ENCODE results near the gene PRKCA.
"Not testable (repeated sequence)": the region's sequence is repeated elsewhere in the genome, so short reads cannot be mapped to it uniquely, and the experiment has no call there.

The PRKCA gene

DNA sequence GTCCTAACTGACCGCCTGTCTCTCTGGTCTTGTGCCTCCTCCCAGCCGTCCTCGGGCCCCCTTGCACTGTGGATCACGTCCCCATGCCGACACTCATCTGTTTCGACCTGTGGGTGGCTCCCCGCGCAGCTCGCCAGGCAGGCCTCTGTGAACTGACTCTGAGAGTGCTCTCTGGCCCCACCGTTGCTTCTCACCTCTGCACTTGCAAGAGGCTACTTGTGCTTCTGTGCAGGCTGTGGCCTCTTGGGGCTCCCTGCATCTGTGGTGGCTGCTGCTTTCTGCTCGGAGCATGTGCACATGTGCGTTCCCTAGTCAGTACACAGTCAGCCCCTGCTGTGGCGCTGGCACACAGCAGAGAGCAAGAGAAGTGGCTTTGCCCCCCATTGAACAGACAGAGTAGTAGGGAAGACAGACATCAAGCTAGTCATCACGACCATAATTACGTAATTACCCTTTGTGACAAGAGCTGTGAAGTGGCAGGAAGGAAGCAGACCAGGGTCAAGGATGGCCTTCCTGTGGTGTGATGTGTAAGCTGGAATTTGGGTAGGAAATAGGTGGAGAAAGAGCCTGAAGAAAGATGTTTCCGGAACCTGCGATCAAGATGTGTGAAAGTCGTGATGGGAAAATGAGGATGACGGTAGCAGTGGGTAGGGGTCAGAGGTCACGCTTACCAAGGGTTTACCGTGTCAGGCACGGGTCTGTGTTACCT lies 276.5 kb downstream of the PRKCA start:
- DNase-seq (ENCODE audit: low spot score): no peak

GRCh38 chr17:66579556-66579955 lies 277.1 kb downstream of the PRKCA start:
- DNase-seq (ENCODE audit: low spot score): no peak

DNA sequence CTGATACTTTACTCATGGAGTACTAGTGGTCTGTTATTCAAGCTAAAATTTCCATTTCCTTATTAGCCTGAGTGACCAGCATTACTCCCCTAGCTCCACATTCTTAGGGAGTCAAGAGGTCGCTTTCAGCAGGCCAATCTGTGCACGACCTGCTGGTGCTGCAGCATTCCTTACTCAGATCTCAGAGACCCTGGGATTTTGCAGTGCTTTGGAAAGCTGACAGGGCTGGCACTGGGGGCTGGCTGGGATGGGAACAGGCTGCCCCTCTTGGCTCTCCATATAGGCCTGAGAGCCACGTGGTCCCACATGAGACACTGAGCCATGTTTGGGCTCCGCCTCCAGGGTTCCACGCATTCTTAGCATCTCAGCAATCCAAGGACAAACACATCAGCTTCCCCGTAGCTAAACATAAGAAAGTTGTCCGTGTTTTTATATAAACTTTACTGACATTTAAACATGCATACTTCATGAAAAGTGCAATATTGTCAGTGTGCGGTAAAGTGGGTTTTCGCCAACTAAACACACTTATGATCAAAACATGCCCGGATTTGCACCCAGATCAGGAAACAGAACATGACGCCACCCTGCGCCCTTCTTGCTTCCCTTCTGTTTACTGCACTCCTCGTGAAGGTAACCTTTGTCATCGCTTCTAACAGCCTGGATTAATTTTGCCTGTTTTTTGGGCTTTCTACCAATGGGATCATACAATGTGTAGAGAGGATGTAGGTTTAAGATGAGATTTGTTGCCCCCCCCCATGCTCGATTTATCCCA lies 278.0 kb downstream of the PRKCA start:
- DNase-seq (ENCODE audit: low spot score): no peak

GRCh38 chr17:66580956-66581391 lies 278.6 kb downstream of the PRKCA start:
- DNase-seq (ENCODE audit: low spot score): no peak

DNA sequence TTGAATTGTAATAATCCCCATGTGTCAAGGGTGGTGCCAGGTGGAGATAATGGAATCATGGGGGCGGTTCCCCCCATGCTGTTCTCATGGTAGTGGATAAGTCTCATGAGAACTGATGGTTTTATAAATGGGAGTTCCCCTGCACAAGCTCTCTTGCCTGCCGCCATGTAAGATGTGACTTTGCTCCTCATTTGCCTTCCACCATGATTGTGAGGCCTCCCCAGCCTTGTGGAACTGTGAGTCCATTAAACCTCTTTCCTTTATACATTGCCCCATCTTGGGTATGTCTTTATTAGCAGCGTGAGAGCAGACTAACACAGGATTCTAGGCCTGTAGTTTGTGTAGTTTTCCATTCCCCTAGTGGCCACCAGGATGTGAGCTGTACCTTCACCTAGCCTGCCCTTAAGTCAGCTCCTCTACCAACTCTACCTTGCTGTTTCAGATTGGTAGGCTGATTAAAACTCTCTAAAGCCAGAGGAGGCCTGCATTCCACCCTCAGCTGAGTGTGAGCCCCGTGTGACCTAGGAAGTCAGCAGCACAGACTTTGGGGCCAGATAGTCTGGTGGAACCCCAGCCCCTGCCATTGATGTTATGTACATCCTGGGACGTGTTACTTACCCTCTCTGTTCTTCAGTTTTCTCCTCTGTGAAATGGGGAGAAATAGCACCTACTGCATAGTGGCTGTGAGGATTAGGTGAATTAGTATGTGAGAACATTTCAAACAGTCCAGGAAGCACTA lies 280.1 kb downstream of the PRKCA start:
- DNase-seq (ENCODE audit: low spot score): peak; percentile 25

- DNase-seq (ENCODE audit: low spot score): no peak
These were observed 280.8 kb downstream of the PRKCA start for GRCh38 chr17:66583112-66583748.

- no peak for DNase-seq (ENCODE audit: low spot score)
These were observed 282.5 kb downstream of the PRKCA start for GRCh38 chr17:66584927-66585326.

GRCh38 chr17:66585472-66585871 lies 283.1 kb downstream of the PRKCA start:
- DNase-seq (ENCODE audit: low spot score): no peak

GRCh38 chr17:66589892-66590291 lies 287.5 kb downstream of the PRKCA start:
- no peak for DNase-seq (ENCODE audit: low spot score)

- DNase-seq (ENCODE audit: low spot score): no peak
These were observed 290.7 kb downstream of the PRKCA start for GRCh38 chr17:66593116-66593515.

DNA sequence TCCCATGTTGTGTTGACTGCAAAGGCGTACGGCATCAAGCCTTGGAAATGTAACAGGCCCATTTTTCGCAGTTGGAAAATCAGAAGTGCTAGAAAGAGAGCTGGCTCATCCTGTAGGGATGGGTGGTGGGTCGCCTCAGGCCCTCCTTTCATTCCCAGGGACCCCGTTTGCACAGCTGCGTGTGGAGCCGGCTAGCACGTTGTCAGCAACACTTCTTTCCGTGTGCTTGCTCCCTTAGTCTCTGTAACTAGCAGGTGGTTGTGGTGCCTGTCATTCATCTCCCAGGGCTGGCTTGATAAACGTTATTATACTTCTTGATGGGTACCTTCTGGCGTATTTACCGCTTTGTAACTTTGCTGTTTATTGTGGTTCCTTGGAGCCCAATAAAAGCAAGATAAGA lies 293.5 kb downstream of the PRKCA start:
- no peak for DNase-seq (ENCODE audit: low spot score)

- DNase-seq (ENCODE audit: low spot score): no peak
These were observed 300.4 kb downstream of the PRKCA start for GRCh38 chr17:66602659-66603384.

DNA sequence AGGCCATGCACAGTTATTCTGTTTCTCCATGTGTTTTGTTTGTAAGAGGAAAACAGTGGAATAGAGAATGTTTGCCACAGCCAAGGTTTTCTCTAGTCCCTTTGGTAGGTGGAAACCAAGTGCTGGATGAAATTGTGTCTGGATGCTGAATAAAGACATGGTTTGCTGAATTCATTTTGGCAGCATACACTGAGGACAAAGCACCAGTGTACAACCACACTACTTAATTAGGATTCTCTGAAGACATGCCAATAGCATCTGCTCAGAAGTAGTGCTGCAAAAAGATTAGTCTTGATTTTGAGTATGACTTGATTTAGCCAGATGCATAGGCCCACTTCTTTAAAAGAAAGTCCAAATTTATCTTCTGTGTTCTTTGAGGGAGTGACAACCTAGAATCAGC lies 302.0 kb downstream of the PRKCA start:
- DNase-seq (ENCODE audit: low spot score): no peak

- no peak for DNase-seq (ENCODE audit: low spot score)
These were observed 303.1 kb downstream of the PRKCA start for GRCh38 chr17:66605541-66605940.

DNA sequence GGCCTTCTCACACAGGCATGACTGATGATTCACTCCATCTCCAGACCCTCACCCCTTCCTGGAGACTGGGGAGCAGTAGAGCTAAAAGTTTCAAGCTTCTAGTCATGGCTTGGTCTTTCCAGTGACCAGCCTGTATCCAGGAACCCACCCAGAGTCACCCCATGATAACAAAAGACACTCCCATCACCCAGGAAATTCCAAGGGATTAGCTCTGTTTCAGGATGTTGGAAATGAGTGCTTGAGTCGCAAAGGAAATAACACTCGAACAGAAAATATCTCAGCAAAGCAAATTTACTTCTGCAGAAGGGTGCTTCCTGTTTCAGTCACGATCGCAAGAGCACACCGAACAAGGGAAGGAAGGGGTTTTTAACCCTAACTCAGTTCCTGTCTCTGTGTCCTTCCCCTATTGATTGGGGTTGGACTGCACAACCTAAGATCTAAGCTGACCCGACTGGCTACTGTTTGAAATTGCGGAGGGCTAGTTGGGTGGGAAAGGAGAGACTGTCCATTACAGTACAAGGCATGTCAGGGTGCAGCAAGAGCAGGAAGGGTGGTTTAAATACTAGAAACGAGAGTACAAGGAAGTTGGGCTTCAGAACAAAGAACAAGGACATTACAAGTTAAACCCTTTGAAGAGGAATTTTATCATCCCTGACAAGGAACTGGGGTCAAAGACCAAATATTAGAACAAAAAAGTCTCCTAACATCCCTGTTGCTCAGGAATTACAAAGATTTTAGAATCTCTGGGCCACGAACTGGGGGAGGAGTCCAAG lies 308.1 kb downstream of the PRKCA start:
- no peak for DNase-seq (ENCODE audit: low spot score)

DNA sequence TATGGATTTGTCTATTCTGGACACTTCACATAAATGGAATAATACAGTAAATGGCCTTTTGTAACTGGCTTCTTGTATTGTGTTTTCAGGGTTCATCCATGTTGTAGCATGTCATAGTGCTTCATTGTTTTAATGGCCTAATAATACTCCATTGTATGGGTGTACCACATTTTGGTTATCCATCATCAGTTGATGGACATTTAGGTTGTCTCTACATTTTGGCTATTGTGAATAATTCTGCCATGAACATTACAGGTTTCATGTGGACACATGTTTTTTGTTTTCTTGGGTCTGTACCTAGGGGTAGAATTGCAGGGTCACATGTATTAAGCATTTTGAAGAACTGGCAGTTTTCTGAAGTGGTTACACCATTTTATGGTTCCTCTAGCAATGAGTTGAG lies 309.0 kb downstream of the PRKCA start:
- no peak for DNase-seq (ENCODE audit: low spot score)

- no peak for DNase-seq (ENCODE audit: low spot score)
These were observed 310.6 kb downstream of the PRKCA start for GRCh38 chr17:66612993-66613392.

GRCh38 chr17:66614469-66614868 lies 312.1 kb downstream of the PRKCA start:
- DNase-seq (ENCODE audit: low spot score): no peak

DNA sequence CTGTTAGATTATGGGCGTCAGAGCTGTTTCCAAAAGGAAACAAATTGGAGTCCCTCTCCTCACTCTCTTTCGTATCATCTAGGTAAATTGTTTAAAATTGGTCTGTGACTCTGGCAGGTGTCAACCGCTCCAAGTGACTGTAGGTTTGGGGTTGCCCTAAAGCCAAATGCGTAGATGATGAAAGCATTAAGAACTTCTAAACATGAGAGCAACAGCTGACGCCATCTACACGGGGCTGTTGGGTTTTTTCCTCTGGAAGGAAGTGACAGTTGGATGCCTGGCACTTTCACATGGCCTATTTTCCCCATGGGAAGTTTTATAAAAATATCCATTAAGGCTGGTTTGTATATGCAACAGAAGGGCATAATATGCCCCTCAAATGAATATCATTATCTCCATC lies 316.8 kb downstream of the PRKCA start:
- DNase-seq (ENCODE audit: low spot score): no peak

DNA sequence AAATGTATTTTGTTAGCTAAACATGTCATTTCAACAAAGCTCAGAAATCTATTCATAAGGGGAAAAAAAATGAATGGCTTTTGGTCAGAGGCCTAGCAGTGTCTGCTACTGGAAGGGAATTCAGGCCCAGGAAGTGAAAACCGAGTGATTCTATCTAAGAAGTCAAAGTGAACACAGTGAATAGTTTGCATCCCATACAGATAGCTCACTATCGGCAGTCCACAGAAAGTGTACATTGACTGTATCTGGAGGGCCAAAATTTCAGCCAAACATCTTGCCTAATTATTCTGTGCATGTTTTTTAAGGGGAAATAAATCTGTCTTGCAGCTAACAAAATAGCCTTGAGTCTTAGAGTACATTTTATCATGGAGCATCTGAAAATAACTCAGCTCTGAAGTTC lies 318.1 kb downstream of the PRKCA start:
- DNase-seq (ENCODE audit: low spot score): no peak

- not testable (repeated sequence) for DNase-seq (ENCODE audit: low spot score)
These were observed 322.2 kb downstream of the PRKCA start for GRCh38 chr17:66624630-66625029.

Measured in HuH-7.5 (cell line).